ENCODE measurements around the gene ZBTB20.
A peak's percentile ranks its signal among the peaks of the same experiment; 100 is the strongest.
"Not testable (repeated sequence)": the region's sequence is repeated elsewhere in the genome, so short reads cannot be mapped to it uniquely, and the experiment has no call there.

The ZBTB20 gene

GRCh38 chr3:115146032-115146417 lies 1.1 kb downstream of the ZBTB20 start:
- DNase-seq: peak; percentile 84

DNA sequence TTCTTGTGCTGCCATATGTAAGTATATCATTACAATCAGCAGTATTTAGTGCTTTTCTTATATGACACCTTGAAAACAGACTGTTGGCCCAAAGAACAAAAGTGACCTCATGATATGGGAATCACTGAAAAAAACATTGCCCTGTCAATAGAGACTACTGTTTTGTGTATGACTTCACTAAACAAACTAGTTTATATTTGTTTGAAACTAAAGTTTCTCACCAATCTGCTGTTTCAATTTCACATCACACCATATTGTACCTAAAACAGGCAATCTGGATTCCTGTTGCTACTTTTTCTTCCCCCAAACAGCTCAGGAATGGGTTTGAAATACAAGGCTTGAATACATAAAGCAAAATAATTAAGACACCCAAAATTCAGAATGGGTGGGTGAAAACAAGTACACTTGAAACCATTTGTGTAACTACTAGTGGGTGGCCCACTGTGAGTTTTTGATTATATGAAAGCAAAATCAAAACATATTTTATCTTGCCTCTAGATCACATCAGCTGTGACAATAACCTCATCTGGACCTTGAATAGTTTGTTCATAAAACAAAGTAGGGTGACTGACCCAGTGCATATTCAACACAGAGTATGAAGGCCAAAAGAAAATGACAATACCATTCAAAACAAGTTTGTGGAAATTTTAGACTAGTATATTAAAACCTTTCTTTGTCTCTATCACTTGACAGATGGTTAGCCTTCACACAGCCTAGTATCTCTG lies 5.9 kb downstream of the ZBTB20 start:
- DNase-seq: no peak

DNA sequence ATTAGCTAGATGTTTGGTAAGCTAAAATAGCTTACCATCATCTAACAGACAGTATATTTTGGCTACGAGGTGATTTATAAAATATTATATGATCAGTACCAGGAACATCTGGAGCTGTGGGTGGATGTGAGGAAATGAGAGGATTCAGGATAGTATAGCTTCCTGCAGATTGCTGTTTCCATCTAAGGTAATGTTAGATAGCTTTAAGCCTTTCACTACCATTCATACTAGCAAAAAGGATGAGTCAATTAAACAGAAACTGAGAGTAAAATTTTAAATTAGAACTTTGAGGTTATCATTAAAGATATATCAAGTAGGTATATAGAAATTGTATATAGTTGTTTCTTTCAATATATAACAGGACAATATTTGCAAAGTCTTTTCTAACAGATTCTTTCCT lies 8.0 kb downstream of the ZBTB20 start:
- DNase-seq: no peak

- DNase-seq: no peak
Observed at GRCh38 chr3:115134648-115135347, 12.3 kb downstream of the ZBTB20 start.

- DNase-seq: no peak
Observed at GRCh38 chr3:115127208-115127607, 19.9 kb downstream of the ZBTB20 start.

DNA sequence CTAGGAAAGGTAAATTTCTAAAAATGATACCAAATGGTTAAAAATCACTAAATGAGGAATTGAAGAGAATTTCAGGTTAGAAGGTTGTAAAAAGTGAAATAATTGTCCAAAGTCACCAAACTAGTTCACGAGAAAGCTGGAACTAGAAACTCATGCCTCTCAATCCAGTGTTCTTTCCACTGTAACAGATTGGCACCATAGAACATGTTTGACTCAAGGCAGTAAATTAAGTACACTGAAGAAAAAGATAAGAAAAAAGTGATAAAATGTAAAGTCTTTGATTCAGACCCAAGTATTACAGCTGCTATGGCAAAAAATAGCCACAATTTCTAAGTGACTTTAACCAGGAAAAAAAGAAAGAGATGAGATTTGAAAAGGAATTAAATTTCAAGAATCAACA lies 26.5 kb downstream of the ZBTB20 start:
- DNase-seq: no peak

GRCh38 chr3:115113367-115113766 lies 33.7 kb downstream of the ZBTB20 start:
- no peak for DNase-seq

- no peak for DNase-seq
Observed at GRCh38 chr3:115111632-115112031, 35.5 kb downstream of the ZBTB20 start.

DNA sequence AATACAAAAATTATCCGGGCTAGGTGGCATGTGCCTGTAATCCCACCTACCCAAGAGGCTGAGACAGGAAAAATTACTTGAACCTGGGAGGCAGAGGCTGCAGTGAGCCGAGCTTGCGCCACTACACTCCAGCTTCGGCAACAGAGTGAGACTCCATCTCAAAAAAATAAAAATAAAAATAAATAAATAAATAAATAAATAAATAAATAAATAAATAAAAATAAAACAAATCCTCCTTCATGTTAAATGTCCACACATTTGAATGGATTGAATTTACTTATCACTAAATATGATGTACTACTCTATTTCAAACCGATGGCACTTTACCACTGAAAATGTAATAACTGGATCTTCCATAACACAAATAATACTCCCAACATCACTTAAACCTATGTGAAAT lies 36.3 kb downstream of the ZBTB20 start:
- DNase-seq: no peak

- not testable (repeated sequence) for DNase-seq
Observed at GRCh38 chr3:115110066-115110465, 37.0 kb downstream of the ZBTB20 start.

GRCh38 chr3:115108614-115109013 lies 38.5 kb downstream of the ZBTB20 start:
- DNase-seq: no peak

- DNase-seq: no peak
Observed at GRCh38 chr3:115102046-115102445, 45.0 kb downstream of the ZBTB20 start.

DNA sequence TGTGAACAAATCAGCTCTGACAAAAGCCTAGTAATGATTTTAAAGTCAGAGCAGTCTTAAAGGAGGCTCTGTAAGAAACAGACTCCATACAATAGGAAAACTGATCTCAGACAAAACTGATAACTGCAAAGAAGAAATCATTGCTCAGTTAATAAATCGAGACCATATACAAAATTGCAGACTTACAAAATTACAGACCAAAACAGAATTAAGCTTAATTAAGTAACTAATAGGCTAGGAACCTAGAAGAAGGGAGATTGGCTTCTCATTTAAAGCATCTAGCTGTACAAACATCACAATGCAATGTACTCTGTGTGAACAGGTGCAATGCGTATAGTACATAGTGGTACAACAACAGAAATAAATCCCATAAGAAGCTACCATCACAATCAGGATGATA lies 46.3 kb downstream of the ZBTB20 start:
- no peak for DNase-seq

- peak; percentile 54 for DNase-seq
Observed at GRCh38 chr3:115099986-115100571, 47.0 kb downstream of the ZBTB20 start.

GRCh38 chr3:115099134-115099985 lies 47.7 kb downstream of the ZBTB20 start:
- DNase-seq: no peak

DNA sequence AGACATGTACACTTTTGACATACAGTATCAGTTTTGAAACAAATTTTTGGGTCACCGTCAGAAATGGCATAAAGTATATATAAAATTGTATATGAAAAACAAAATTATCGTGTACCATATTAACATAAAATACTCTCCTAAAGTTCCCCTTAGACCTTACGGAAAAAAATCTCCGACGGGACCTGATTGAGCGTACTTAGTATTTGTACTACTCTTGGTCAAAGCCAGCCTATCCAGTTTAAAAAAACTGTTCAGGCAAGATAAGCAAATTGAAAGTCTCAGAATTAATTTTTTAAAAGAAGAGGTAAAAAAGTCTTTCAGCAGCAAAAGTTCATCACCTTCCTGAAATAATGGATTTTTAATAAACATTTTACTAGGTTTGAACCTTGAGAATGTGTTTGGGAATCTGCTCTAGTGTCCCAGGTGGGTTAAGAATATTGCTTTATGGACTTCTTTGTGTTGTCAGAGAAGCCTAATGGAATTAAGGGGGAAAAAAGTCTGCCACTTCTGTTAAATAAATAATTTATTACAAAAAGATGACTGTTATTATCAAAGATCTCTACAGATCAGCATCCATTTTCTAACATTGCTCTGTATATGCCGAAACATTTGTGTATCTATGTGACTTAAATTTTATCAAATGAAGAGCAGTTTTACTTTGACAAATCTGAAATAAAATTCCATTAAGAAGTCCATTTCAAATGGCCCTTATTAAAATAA lies 48.6 kb downstream of the ZBTB20 start:
- no peak for DNase-seq

DNA sequence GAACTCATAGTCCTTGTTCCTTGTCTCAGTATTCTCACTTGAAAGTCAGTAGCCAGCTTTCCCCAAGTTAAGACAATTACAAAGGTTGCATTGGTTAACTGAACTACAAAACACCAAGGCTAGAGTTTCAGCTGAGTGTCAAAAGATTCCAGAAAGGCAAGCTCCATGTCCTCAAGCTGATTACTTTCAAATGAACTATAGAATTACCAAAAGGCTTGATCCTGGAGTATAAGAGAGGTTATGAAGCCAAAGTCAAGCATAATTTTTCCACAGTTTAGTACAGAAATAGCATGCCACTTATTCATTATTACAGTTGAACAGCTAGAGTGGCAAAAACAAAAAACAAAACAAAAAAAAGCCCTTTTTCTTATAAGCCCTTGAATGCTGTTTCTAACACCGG lies 51.9 kb downstream of the ZBTB20 start:
- DNase-seq: no peak

- peak; percentile 74 for DNase-seq
Observed at GRCh38 chr3:115092220-115092791, 54.8 kb downstream of the ZBTB20 start.

DNA sequence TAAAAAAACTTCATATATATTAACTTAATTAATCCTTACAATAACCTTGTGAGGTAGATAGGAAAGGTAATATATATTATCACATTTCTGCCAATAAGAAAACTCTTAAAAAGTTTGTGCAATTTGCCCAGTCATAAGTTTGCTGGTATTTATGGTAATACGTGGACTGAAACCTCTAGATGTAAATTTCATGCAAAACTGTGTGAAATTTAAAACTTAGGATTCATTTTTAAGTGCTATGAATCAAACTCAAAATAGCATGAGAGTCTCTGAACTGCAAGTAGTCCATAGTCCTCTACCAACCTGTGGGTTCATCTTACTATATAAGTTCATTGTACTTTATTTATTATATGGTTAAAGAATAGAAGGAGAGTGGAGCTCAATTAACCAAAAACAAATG lies 56.4 kb downstream of the ZBTB20 start:
- DNase-seq: no peak

DNA sequence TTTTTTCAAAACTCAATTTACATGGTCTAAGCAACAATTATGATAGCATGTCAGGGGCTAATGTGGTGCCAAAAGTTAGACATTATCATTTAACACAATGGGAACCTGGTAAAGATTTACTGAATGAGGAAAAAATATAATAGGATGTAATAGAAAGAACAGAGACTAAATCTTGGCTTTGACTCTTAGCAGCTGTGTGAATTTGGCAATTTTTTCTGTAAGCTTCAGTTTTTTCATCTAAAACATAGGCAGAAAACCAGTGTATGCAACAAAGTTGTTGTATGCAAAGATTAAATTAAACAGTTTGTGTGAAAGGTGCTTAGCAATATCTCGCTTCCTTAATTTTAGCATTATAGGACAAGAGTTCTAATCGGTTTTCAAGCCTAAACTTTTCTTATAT lies 57.6 kb downstream of the ZBTB20 start:
- DNase-seq: no peak

GRCh38 chr3:115087512-115087911 lies 59.6 kb downstream of the ZBTB20 start:
- DNase-seq: no peak

DNA sequence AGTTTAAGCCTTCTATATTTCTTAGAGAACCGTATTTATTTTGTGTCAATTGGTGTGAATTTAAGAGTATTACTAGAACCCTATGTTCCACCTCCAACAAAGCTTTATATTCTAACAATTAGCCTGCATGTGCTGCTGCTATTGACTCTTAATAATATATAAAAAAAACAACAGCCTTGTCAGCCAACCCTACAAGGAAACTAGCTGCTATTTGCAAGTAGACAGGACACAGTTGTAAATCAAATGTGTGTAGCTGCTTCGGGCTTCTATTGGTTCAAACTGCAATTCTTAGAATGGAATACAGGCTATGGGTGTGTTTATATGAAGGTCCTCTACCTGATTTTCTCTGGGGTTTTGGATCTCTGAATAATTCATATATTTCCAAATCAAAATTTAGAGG lies 60.7 kb downstream of the ZBTB20 start:
- no peak for DNase-seq

Data from hematopoietic multipotent progenitor cell treated with erythropoietin and hydrocortisone succinate and interleukin-3 and kit ligand, for 8 days (in vitro differentiated cells).